GM06990 (cell line): Measurements from ENCODE around the gene POU6F2.

Experiments used
- DNase-seq: peaks from one replicate; pipeline ENCODE4 v3.0.0-alpha.2; 2011; ENCODE audit not compliant: insufficient read length; ENCODE audit errors: extremely low read depth
- H3K27me3 ChIP-seq: replicated peaks from 2 replicates; pipeline ENCODE4 v1.6.0; 2011; ENCODE audit warnings: low read length; ENCODE audit not compliant: control insufficient read depth, insufficient read depth
- H3K36me3 ChIP-seq: 2 replicates; pipeline ENCODE4 v1.5.1; 2011; ENCODE audit warnings: low read length; ENCODE audit not compliant: control insufficient read depth, insufficient read depth
- H3K4me3 ChIP-seq: replicated peaks from 2 replicates; pipeline ENCODE4 v1.5.1; 2011; ENCODE audit warnings: low read depth, mild to moderate bottlenecking, control low read depth, low read length
- CTCF ChIP-seq: IDR thresholded peaks from 2 replicates; pipeline ENCODE4 v1.5.1; 2011; ENCODE audit warnings: low read length, control low read depth, mild to moderate bottlenecking, inconsistent platforms; ENCODE audit not compliant: insufficient read depth, poor library complexity, severe bottlenecking

The POU6F2 gene

GRCh38 chr7:39313376-39313775, 335.7 kb downstream of the POU6F2 start:
- TF ChIP-seq CTCF = no peak
- Histone ChIP-seq H3K27me3 (no peaks in the 10 kb centered on the region), H3K36me3 (no peaks in the 10 kb centered on the region), H3K4me3 (no peak overlapping the region)
- DNase-seq = no peak

GRCh38 chr7:39313974-39314373, 336.3 kb downstream of the POU6F2 start:
- Histone ChIP-seq H3K4me3 (no peak overlapping the region), H3K36me3 (no peaks in the 10 kb centered on the region), H3K27me3 (no peaks in the 10 kb centered on the region)
- no peak for TF ChIP-seq CTCF
- no peak for DNase-seq

DNA sequence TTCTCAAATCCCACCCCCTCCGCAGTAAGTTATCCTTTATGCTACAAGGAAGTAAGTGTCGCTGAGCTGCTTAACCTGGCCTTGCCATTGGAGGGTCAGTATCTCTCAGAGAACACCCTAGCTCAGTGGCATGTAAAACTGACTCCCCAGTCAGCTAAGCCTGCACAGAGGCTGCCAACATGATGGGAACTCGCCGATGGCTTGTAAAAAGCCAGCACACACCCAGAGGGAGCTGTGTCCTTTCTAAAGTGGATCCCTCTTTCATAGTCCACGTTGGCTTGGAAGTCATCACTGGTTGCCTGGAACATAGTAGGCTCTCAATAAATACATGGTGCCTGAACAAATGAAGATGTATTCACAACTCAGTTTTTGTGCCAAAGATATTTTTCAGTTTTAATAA, 339.4 kb downstream of the POU6F2 start:
- DNase-seq = no peak
- H3K36me3 ChIP-seq = no peaks in the 10 kb centered on the region
- H3K4me3 ChIP-seq = no peak overlapping the region
- TF ChIP-seq CTCF = no peak
- H3K27me3 ChIP-seq = no peaks in the 10 kb centered on the region

GRCh38 chr7:39317896-39318295, 340.2 kb downstream of the POU6F2 start:
- no peak for DNase-seq
- Histone ChIP-seq H3K4me3 (no peak overlapping the region), H3K36me3 (no peaks in the 10 kb centered on the region), H3K27me3 (no peaks in the 10 kb centered on the region)
- TF ChIP-seq CTCF = no peak

- Histone ChIP-seq H3K27me3 (no peaks in the 10 kb centered on the region), H3K36me3 (no peaks in the 10 kb centered on the region), H3K4me3 (no peak overlapping the region)
- DNase-seq = no peak
- no peak for TF ChIP-seq CTCF
Measured at GRCh38 chr7:39321245-39321644, 343.5 kb downstream of the POU6F2 start.

DNA sequence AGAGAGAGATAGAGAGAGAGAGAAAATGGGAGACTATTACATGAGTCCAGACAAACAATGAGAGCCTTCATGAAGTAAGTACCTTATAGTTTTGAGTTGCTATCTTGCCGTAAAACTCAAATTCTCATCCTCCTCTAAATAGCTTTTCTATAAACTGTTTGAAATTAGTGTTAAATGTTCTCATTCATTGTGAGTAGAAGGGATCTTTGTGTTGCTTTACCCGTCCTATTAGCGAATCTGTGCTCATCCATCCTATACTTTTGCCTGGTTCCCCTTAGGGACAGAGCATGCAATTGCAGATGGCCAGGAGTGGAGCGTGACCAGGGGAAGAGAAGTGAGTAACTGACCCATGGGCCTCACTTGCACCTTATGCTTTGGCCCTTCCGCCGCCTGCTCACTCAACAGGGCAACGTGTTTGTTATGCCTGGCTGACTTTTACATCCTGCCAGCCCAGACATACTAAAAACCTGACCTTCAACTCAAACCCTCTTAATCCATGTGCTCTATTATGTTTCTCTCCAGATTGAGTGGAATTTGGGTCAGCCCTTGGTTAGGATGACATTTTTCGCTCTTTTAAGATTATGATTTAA, 344.3 kb downstream of the POU6F2 start:
- no peak overlapping the region for H3K4me3 ChIP-seq
- H3K27me3 ChIP-seq = no peaks in the 10 kb centered on the region
- DNase-seq = no peak
- no peak for TF ChIP-seq CTCF
- H3K36me3 ChIP-seq = no peaks in the 10 kb centered on the region
